GM23248 (cell line): Measurements from ENCODE around the gene ETS1. TPM values are rescaled to one million over a fixed set of nuclear protein-coding genes. Genes with fewer than 3 reads are reported as not detected.

Source experiments
- DNase-seq: peaks from one replicate; pipeline ENCODE4 v3.0.0-alpha.2; 2015
- H2AFZ ChIP-seq: fragments of 200-600 bp; sonication (generic); 2 replicates; pipeline ENCODE4 v1.6.1; 2016; ENCODE audit warnings: antibody characterized with exemption
- H3F3A ChIP-seq: fragments of 200-600 bp; sonication (generic); 2 replicates; pipeline ENCODE4 v1.6.1; 2016; ENCODE audit warnings: mild to moderate bottlenecking, antibody characterized with exemption, mixed run types; ENCODE audit not compliant: insufficient read depth
- H3K27ac ChIP-seq: fragments of 200-600 bp; sonication (generic); 2 replicates; pipeline ENCODE4 v1.5.1; 2016; ENCODE audit warnings: mild to moderate bottlenecking
- H3K27me3 ChIP-seq: fragments of 200-600 bp; sonication (generic); replicated peaks from 2 replicates; pipeline ENCODE4 v1.6.1; 2016; ENCODE audit warnings: mild to moderate bottlenecking; ENCODE audit not compliant: insufficient read depth
- H3K36me3 ChIP-seq: fragments of 200-600 bp; sonication (generic); 2 replicates; pipeline ENCODE4 v1.6.1; 2016; ENCODE audit warnings: low read depth, mild to moderate bottlenecking
- H3K4me1 ChIP-seq: fragments of 200-600 bp; sonication (generic); 2 replicates; pipeline ENCODE4 v1.6.1; 2016; ENCODE audit warnings: mild to moderate bottlenecking; ENCODE audit not compliant: insufficient read depth
- H3K4me2 ChIP-seq: fragments of 200-600 bp; sonication (generic); one replicate; pipeline ENCODE4 v1.6.1; 2016; ENCODE audit warnings: mild to moderate bottlenecking; ENCODE audit not compliant: unreplicated experiment
- H3K4me3 ChIP-seq: fragments of 200-600 bp; sonication (generic); 2 replicates; pipeline ENCODE4 v1.5.1; 2016; ENCODE audit warnings: mild to moderate bottlenecking
- H3K79me2 ChIP-seq: fragments of 200-600 bp; sonication (generic); 2 replicates; pipeline ENCODE4 v1.6.1; 2016; ENCODE audit warnings: mild to moderate bottlenecking; ENCODE audit not compliant: insufficient read depth
- H3K9ac ChIP-seq: fragments of 200-600 bp; sonication (generic); 2 replicates; pipeline ENCODE4 v1.6.1; 2016; ENCODE audit warnings: mild to moderate bottlenecking
- H3K9me2 ChIP-seq: fragments of 200-600 bp; sonication (generic); 2 replicates; pipeline ENCODE4 v1.6.1; 2016; ENCODE audit warnings: mixed run types, mild to moderate bottlenecking, moderate library complexity; ENCODE audit not compliant: insufficient read depth
- H3K9me3 ChIP-seq: fragments of 200-600 bp; sonication (generic); one replicate; pipeline ENCODE4 v1.6.1; 2017; ENCODE audit warnings: low read depth
- H4K20me1 ChIP-seq: fragments of 200-600 bp; sonication (generic); 2 replicates; pipeline ENCODE4 v1.6.0; 2016; ENCODE audit not compliant: insufficient read depth
- EZH2 ChIP-seq: fragments of 200-600 bp; sonication (generic); IDR thresholded peaks from 2 replicates; pipeline ENCODE4 v1.6.1; 2018; ENCODE audit warnings: antibody characterized with exemption, mild to moderate bottlenecking; ENCODE audit not compliant: insufficient read depth, poor library complexity, severe bottlenecking
- EZH2phosphoT487 ChIP-seq: fragments of 200-600 bp; sonication (generic); IDR thresholded peaks from 2 replicates; pipeline ENCODE4 v1.6.1; 2018; ENCODE audit warnings: antibody characterized with exemption, moderate library complexity, mild to moderate bottlenecking, low read depth; ENCODE audit not compliant: insufficient read depth
- WGBS, 2 experiments: methylation state at CpG; one replicate each; pipeline ENCODE4 v1.1.6; 2015 to 2017; ENCODE audit warnings: low lambda C conversion rate in 2 of 2, low coverage in 1 of 2; ENCODE audit errors: missing lambda C conversion rate in 2 of 2; 5-methylcytosine and 5-hydroxymethylcytosine counted together
- in situ Hi-C: fragments of 300-500 bp; cut with MboI; formaldehyde crosslinking; loops from 2 replicates; pipeline ENCODE4 v1.15.0; 2020
- polyA plus RNA-seq: library from polyadenylated mRNA; unstranded; fragments of >200 nt; fragmentation: Nextera tagmentation; extraction: Ambion mirVana; gene quantifications from 2 replicates; pipeline ENCODE4 v1.2.1, GENCODE V29; 2016
- total RNA-seq: library from RNA; depleted of rRNA; stranded (reverse); fragments of >200 nt; shearing (Covaris generic); gene quantifications from 2 replicates; pipeline ENCODE4 v1.2.3, GENCODE V29; 2014

Gene ETS1
- total and polyA plus RNA-seq, 2 experiments from 2014 or later = 19.9 to 61.0 TPM

DNA sequence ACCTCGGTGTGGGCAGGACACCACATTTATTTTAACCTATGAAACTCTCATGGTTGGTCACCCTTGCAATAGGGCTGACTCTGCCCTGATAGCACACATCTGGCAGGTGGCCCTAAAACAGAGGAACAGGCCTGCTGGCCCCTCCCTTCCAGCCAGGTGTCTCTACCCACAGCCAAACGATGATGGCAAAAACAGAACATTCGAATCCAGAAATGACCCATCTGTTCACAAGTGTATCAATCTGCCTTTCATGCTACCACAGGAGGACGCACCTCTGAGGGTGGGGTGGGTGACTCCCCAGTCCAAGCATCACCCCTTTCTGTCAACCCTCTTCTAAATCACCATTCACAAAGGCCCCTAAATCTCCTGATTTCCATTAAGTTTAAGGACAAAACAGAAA lies 118.1 kb downstream of the ETS1 start:
- Histone ChIP-seq H3K79me2 (peaks cover 98% of the 10 kb centered on the region), H3K9me3 (no peaks in the 10 kb centered on the region), H2AFZ (no peak overlapping the region), H3K4me1 (peaks cover 66% of the 10 kb centered on the region), H3F3A (peaks cover 77% of the 10 kb centered on the region), H3K36me3 (peaks cover 60% of the 10 kb centered on the region), H3K9me2 (no peaks in the 10 kb centered on the region), H3K27ac (peak overlapping the region; percentile 93), H3K4me2 (no peak overlapping the region), H3K4me3 (no peak overlapping the region), H4K20me1 (no peaks in the 10 kb centered on the region), H3K27me3 (no peaks in the 10 kb centered on the region), H3K9ac (no peak overlapping the region)
- 86 to 93% methylated on average over 4 of the region's 4 CpGs for WGBS, 2 experiments
- no peak for DNase-seq
- in situ Hi-C loops = no loop called here
- TF ChIP-seq EZH2phosphoT487 (no peak), EZH2 (no peak)

DNA sequence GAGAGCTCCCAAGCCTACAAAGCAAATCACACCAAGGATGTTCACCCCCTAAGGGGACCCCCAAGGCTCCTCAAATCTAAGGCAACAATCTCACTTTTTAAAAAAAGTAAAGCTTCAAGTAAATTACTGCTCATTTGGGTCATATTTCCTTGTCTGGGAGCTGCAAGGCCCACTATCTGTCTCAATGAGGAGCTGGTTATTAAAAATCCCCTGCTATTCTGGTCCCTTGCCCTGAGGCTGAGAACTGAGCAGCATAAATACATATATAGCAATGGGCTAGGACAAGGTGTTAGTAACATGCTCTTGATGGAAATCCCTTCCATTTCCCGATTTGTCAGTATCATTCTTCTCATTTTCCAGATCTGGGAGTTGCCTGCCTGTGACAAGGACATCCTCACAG lies 119.2 kb downstream of the ETS1 start:
- Histone ChIP-seq H3K4me2 (peak overlapping the region; percentile 67), H3F3A (peaks cover 77% of the 10 kb centered on the region), H3K9me2 (no peaks in the 10 kb centered on the region), H2AFZ (no peak overlapping the region), H3K4me1 (peaks cover 66% of the 10 kb centered on the region), H3K36me3 (peaks cover 57% of the 10 kb centered on the region), H3K9ac (peak overlapping the region; percentile 82), H3K4me3 (peak overlapping the region; percentile 11; the same call in 1 of the 2 replicates), H3K27ac (peak overlapping the region; percentile 93), H4K20me1 (no peaks in the 10 kb centered on the region), H3K9me3 (no peaks in the 10 kb centered on the region), H3K27me3 (no peaks in the 10 kb centered on the region), H3K79me2 (peaks cover 98% of the 10 kb centered on the region)
- WGBS, 2 experiments = 55 to 67% methylated on average over 1 of the region's 1 CpG
- TF ChIP-seq EZH2phosphoT487 (no peak), EZH2 (no peak)
- in situ Hi-C loops = no loop called here
- peak; percentile 50 for DNase-seq

DNA sequence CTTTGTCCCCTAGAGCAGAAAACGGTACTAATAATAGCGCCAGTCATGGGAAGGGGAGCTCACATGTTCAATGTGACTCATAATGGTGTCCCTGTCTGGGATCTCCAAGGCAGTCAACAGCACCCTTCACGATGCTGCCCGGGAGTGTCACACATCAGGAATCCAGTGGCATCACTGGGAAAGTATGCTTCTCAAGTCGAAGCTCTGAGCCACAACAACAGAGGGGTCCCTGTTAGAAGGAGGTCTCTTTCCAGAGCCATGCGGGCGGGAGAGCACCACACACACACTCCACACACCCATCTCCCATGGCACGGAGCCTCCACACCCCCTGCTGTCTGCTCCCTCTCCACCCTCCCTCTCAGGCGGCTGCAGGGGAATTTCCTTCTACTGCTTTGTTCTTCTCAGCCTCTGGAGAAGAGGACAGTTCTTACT lies 119.7 kb downstream of the ETS1 start:
- peaks cover 66% of the 10 kb centered on the region for H3K4me1 ChIP-seq
- TF ChIP-seq EZH2phosphoT487 = no peak
- no peak for TF ChIP-seq EZH2
- no peaks in the 10 kb centered on the region for H4K20me1 ChIP-seq
- H3K79me2 ChIP-seq = peaks cover 98% of the 10 kb centered on the region
- peak overlapping the region; percentile 82 for H3K9ac ChIP-seq
- in situ Hi-C loops = no loop called here
- H3K9me3 ChIP-seq = no peaks in the 10 kb centered on the region
- H3K4me2 ChIP-seq = peak overlapping the region; percentile 67
- H3K9me2 ChIP-seq = no peaks in the 10 kb centered on the region
- WGBS, 2 experiments = 1% methylated on average over 9 of the region's 9 CpGs
- DNase-seq = peak; percentile 99
- no peak overlapping the region for H2AFZ ChIP-seq
- peak overlapping the region; percentile 93 for H3K27ac ChIP-seq
- H3K36me3 ChIP-seq = peaks cover 57% of the 10 kb centered on the region
- peaks cover 77% of the 10 kb centered on the region for H3F3A ChIP-seq
- H3K4me3 ChIP-seq = peak overlapping the region; percentile 11; the same call in 1 of the 2 replicates
- no peaks in the 10 kb centered on the region for H3K27me3 ChIP-seq

DNA sequence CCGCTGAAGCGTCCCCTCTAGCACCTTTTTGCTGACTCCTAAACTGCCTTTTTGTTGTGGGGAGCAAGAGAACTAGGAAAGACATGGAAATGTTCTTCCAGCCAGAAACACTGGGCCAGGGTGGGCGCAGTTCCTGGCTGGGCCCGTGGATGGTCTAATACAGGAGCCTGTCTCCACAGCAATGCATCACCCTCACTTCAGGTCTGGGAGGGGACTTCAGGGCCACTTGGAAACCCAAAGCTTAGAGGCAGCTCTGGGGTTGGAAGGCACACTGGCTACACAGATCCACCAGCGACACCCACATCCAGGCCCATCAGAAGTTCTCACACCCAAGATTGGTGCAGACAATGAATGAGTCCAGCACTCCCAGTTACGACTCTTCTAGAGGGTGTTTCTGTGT lies 120.3 kb downstream of the ETS1 start:
- Histone ChIP-seq H2AFZ (no peak overlapping the region), H3F3A (peaks cover 79% of the 10 kb centered on the region), H3K4me3 (no peak overlapping the region), H3K27ac (peak overlapping the region; percentile 93), H3K9me3 (no peaks in the 10 kb centered on the region), H3K9me2 (no peaks in the 10 kb centered on the region), H3K4me1 (peaks cover 61% of the 10 kb centered on the region), H3K36me3 (peaks cover 57% of the 10 kb centered on the region), H3K4me2 (peak overlapping the region; percentile 41), H4K20me1 (no peaks in the 10 kb centered on the region), H3K9ac (peak overlapping the region; percentile 82), H3K27me3 (no peaks in the 10 kb centered on the region), H3K79me2 (peaks cover 98% of the 10 kb centered on the region)
- no peak for DNase-seq
- WGBS, 2 experiments = 85 to 92% methylated on average over 5 to 6 of the region's 6 CpGs
- TF ChIP-seq EZH2phosphoT487 (no peak), EZH2 (no peak)
- in situ Hi-C loops = no loop called here
